Fibroblast of gingiva (primary cell): ENCODE data around the gene SLC6A18.
"Not testable (repeated sequence)": the region's sequence is repeated elsewhere in the genome, so short reads cannot be mapped to it uniquely, and the experiment has no call there.

Experiments
- DNase-seq: peaks from one replicate; pipeline ENCODE4 v3.0.0-alpha.2; 2011; ENCODE audit warnings: low read depth

The SLC6A18 gene

DNA sequence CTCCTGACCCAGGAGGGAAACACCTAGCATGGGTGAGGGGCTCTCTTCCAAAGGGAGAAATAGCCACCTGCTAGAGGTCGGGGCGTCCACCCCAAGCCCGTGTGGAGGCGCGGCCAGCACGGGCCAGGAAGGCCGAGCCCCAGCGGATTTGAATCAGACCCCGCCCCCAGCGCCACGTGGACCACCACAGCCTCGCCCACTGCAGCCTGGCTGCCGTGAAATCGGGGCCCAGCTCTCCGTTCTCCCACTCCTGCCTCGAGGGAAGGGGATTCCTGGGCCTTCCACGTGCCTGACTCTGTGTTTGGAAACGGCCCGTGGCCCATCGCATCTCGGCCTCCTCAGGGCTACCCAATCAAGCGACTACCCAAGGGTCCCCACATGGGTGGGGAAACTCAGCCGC is 31.6 kb downstream of the SLC6A18 start:
- DNase-seq: no peak

DNA sequence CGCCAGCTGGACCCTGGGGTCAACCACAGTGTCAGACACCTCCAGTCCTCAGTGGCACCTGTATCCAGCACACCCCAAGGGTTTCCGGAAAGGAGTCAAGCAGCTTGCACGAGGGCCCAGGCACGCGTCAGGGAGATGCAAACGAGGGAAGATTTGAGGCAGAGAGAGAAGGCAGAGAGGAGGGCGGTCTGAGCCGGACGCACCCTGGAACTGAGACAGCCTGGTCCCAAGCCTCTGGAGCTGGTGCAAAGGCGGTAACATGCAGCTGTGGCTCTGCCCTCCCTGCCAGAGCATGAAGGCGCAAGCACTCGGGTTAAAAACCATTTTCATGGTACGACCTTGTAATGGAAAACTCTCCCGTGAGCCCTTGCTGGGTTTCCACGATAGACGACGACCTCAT is 32.2 kb downstream of the SLC6A18 start:
- DNase-seq: no peak

DNA sequence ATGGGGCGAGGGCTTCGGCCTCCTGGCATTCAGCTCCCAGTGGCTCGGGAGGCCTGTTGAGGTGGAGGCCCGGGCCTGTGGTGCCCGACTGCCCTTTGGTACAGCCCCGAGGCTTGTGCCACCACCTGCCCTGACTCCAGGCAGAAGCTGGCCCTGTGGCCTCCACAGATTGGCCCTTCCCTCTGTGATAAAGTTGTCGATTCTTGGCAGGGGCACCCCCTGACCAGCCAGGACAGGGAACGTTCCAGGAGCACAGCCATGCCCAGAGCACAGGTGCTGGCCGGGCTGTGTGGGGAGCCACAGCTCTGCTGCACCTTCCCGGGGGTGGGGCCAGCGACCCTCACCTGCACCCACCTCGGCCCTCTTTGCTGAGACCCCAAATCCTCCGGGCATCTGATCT is 32.7 kb downstream of the SLC6A18 start:
- no peak for DNase-seq

DNA sequence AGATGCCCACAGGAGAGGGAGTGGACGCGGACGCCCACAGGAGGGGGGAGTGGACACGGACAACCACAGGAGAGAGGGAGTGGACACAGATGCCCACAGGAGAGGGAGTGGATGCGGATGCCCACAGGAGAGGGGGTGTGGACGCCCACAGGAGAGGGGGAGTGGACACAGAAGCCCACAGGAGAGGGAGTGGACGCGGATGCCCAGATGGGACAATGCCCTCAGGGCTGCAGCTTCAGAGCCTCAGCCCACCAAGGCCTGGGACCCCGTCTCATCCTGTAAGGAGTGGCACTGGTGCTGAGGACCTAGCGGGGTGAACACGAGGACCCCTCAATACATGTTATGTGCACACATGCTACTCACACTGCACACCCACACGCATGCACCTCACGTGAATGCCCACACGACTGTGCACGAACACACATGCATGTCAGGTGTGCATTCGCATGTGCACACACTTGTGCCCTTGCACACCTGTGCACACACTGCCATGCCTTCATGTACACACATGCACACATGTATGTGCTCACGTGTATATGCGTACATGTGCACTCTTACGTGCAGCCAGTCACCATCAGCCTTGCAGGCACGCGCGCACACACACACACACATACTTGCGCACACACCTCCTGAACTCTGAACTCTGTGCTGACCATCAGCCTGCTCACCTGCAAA is 34.8 kb downstream of the SLC6A18 start:
- no peak for DNase-seq

DNA sequence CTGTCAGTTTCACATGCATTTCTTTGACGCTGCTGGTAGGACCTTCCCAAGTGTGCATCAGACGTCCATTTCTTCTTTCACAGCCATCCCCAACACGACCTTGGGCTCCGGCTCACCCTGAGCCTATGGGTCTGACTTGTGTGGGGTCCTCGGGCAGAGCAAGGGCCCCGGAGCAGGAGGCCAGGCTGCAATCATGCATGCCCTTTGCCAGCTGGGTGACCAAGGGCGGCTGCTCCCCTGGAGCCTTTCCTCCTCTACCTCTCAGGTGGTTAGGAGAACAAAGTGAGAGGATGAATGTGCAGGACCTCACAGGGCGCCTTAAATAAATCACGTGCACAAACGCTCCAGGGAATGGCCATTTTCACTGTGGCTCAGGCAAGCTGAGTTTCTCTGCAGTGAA is 36.5 kb downstream of the SLC6A18 start:
- DNase-seq: no peak

DNA sequence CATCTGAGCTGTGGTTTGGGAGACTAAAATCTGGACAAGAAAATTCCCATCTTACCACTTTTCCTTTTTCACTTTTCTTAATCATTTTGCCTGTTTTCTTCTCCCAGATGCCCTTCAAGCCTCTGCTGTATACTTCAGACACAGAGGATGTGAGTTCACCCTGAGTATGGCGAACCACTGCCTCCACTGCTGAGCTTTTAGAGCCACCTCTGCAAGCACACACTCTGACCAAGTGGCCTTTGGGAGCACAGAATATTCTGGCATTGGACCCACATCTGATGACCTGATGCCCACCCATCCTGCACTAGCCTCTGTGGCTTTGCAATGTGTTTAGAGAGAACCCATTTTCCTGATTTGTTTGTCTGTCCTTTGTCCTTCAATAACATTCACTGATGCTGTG is 37.2 kb downstream of the SLC6A18 start:
- DNase-seq: no peak

DNA sequence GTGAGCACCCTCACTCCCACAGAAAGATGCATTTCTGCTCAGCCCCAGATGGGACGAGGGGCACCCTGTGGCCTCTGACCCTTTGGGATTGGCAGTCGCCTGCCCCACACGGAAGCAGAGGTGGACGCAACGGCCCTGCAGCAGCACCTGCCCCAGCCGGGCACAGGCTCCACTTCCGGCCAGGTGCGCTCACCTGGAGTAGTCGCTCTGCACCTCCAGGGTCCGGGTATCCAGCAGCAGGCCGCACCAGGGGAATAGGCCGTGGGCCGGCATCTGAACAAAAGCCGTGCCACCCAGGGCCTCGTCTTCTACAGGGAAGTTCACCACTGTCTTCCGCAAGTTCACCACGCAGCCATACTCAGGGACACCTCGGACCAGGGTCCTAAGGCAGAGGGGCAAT is 39.0 kb downstream of the SLC6A18 start:
- DNase-seq: no peak

DNA sequence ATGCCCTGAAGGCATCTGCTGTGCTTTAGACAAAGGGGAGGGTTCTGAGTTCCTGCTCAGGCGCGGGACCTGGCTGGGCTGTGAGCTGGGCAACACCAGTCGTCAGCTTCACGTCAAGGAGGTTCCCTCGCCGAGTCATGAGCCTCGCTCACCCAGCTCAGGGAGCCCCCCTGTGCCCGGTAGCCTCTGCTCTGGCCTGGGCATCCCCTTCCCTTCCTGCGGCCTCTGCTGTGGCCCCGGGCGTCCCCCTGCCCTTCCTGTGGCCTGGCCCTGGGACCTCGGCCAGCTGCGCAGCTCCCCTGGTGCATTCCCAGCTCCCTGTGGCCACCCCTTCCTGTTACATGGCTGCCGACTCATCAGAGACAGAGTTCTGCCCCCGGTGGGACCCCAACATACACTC is 39.8 kb downstream of the SLC6A18 start:
- DNase-seq: no peak

DNA sequence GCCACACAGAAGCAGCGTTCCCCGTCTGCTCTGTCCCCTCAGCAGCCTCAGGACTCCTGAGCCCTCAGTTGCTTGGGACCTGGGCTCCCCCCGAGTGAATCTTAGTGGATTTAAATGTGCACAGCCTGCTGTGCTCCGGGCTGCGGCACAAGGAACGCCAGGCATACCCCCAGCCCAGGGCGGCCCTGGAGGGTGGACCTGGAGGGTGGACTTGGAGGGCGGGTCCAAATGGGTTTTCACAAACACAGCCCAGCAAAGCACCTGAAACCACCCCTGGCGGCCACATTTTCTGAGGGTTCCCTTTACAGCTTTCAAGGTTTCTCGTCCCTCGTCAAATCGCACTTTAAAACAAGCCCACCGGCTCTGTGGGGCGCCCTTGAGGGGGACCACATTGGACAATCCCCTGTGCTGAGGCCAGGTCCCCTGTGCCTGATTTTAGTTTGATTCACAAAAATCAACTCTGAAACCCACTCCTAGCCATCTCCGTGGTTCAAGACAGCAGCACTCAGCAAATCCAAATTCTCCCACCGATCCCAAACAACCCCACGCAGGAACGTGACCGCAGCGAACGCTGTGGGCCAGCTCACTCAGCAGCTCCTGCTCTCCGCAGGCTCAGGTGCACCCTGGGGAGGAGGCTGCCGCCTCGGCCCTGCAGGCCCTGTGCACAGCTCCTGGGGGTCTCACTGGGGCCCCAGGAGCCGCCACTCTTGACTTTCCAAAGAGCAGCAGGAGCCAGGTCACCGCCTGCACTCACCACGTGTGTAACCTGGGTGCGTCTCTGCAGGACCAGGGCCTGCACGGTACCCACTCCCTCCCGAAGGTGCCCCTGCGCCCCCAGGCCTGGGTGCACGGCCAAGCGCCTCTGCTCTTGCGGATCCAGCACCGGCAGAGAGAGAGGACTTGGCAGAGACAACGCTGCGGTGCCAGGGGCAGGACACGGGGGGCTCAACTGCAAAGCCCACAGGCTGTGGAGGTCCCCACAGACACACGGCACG is 40.6 kb downstream of the SLC6A18 start:
- no peak for DNase-seq

DNA sequence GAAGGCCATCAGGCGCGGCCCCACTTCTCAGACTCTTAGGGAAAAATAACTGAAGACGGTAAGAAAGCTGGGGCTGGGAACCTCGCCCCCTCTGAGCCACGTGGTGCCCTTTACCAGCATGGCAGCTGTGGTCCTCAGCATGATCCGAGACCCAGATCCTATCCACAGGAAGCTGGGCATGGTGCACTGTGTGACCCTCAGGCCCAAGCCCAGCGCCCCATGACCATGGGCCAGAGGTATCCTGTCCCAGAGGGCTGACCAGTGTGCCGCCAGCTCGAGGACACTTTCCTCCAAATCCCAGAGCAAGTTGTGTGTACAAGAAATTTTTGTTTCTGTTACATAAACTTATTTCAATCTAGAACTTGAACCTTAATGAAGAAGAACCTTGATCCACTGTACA is 41.6 kb downstream of the SLC6A18 start:
- no peak for DNase-seq

DNA sequence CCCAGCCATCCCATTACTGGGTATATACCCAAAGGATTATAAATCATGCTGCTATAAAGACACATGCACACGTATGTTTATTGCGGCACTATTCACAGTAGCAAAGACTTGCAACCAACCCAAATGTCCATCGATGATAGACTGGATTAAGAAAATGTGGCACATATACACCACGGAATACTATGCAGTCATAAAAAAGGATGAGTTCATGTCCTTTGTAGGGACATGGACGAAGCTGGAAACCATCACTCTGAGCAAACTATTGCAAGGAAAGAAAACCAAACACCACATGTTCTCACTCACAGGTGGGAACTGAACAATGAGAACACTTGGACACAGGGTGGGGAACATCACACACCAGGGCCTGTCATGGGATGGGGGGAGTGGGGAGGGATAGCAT is 42.3 kb downstream of the SLC6A18 start:
- DNase-seq: not testable (repeated sequence)

DNA sequence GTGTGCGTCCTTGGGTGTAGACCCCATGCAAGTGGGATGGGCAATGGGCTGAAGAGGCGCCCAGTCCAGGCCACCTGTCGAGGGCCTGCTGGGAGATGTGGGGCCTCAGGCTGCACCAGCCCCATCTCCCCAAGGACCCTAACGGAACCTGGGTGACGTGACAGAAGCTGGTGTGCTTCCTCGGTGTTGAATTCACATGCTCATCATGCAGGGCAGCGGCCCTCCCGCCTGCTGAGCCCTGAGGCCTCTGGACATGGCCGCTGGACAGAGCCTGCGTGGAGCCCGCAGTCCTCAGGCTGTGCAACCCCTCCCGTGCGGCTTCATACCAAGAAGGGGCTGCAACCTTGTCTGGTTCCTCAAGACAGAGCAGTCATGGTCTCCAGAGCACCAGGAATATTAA is 42.9 kb downstream of the SLC6A18 start:
- no peak for DNase-seq

DNA sequence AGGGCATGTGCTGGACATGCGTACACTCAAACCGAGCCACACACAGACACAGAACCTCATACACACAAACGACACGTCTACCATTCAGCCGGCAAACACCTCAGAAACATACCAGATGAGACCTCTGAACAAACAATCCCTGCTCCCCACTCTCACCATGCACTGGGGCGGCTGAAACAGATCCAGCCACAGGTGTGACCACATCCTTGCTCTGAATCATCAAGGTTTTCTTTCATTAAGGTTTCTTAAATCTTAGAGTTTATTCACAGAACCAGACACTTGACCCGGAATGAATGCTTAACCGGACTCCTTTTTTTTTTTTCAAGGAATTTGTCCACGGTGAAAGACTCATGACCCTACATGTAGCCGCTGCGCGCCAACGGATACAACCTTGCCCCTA is 43.5 kb downstream of the SLC6A18 start:
- no peak for DNase-seq

DNA sequence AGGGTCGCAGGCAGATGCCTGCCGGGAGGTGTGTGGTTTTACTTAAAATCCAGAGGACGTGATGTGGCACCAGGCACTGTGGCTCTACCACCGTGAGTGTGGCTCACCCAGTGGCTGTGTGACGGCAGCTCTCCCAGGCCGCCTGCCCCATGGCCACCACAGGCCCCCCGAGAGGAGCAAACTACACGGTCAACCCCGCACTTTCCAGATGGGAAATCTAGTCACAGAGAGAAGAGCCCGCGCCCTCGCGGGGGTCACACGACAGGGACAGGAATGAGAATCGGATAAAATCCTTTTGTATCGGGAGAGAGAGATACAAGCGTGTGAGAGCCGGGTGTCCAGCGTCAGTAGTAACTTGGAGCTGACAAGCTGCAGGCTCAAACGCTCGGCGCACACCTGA is 45.2 kb downstream of the SLC6A18 start:
- DNase-seq: no peak

DNA sequence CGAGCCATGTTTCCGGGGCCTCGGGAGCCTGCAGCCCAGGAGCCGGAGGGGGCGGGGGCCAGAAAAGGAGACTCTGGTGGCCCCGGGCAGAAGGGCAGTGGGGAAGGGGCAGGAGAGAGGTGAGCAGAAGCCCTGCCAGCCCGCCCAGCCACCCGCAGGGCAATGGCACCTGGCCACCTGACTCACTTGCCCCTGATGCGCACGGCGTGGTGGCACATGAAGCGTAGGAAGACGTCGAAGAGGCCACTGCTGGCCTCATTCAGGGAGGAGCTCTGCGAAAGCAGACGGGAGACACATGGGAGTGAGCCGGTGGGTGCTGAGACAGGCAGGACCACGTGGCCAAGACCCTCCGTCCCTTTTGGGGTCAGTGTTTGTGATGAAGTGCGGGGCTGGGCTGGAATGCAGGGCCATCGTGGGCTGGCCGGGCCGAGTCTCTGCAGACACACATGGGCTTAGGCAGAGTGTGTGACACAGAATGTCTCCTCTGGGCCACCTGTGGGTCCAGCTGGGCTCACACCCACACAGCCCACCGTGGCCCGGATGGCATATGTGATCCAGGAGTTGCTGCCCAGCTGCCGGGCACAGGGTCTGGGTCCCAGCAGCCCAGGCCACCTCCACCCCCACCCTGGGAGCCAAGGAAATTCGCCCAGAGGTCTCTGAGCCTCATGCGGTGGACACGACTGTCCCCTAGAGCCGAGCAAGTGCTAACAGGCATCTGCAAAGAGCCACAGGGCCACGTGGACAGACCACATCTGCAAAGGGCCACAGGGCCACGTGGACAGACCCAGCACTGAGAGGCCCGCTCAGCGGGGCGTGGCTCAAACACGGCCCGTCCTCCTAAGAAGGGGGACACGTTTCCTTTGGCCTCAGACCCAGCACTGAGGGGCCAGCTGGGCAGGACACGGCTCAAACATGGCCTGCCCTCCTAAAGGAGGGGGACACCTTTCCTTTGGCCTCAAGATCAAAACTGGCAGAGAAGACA is 46.0 kb downstream of the SLC6A18 start:
- DNase-seq: no peak

DNA sequence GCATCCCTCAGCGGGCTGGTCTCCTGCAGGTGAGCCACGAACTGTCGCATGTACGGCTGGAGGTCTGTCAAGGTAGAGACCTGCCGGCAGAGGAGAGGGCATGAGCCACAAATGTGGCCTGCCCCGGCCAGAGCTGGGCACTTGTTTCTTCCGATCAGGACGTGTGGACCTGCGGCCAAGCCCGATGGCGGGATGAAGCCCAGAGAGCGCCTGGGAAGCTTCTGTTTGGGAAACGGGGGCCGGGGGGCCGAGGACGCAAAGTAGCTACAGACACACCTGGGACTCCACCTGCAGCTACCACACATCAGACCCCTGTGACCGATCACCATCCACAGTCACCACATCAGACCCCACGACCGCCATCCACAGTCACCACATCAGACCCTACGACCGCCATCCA is 47.0 kb downstream of the SLC6A18 start:
- no peak for DNase-seq

DNA sequence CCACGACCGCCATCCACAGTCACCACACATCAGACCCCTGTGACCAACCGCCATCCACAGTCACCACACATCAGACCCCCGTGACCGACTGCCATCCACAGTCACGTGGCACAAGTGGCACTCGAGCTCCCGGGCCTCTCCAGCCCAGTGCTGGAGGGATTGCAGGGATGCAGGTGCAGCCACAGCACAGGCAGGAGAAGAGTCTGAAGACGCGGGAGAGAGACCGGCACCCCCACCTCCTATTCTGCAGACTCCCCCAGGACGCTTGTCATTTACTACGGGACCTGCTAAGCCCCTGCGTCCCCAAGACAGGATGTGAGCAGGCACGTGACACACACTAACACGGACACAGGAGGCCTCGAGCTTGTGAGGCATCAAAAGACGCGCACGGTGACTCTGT is 48.6 kb downstream of the SLC6A18 start:
- DNase-seq: no peak

DNA sequence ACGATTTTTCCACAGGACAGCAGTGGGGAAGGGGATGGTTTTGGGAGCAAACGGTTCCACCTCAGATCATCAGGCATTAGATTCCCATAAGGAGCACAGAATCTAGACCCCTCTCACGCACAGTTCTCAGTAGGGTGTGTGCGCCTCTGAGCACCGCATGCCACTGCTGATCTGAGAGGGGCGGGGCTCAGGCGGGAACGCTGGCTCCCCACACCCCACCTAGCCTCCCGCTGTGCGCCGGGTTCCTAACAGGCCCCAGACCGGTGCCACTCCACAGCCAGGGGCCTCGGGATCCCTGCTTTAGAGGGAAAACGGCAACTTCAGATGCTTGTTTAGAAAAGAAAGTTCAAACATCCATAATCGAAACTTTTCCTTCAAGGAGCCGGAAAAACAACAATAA is 49.3 kb downstream of the SLC6A18 start:
- DNase-seq: no peak

DNA sequence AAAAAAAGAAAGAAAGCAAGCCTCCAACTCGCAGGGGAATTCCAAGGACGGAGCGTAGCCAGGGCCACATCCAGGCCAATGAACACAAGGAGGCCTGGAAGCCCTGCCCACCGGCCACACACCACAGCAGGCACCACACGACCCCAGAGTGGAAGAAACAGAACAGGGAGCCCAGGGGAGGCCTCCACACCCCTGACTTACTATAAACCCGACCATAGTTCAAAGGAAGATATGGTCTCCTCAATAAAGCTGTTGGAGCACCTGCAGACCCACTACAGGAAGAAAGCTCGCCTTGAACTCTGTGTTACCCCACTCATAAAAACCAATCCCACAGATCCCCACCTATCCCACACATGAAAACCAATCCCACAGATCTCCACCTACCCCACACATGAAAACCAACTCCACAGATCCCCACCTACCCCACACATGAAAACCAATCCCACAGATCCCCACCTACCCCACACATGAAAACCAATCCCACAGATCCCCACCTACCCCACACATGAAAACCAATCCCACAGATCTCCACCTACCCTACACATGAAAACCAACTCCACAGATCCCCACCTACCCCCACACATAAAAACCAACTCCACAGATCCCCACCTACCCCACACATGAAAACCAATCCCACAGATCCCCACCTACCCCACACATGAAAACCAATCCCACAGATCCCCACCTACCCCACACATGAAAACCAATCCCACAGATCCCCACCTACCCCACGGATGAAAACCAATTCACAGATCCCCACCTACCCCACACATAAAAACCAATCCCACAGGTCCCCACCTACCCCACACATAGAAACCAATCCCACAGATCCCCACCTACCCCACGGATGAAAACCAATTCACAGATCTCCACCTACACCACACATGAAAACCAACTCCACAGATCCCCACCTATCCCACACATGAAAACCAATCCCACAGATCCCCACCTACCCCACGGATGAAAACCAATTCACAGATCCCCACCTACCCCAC is 50.5 kb downstream of the SLC6A18 start:
- not testable (repeated sequence) for DNase-seq

DNA sequence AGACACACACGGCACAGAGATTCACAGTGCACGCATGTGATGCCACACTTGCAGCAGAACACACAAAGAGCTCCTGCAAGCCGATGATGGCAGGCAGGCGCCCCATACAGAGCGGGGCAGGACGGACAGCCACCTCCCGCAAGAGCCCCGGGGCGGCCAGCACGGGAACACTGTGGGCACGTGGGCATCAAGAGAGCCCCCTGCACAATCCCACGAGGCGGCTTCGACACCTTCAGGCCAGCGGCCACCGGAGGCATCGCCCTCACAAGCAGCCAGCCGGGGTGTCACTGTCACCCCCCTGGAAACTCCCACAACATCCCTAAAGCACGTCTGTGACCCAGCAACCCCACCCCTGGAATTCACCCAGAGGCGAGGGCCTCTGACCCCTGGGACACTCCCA is 51.7 kb downstream of the SLC6A18 start:
- no peak for DNase-seq

DNA sequence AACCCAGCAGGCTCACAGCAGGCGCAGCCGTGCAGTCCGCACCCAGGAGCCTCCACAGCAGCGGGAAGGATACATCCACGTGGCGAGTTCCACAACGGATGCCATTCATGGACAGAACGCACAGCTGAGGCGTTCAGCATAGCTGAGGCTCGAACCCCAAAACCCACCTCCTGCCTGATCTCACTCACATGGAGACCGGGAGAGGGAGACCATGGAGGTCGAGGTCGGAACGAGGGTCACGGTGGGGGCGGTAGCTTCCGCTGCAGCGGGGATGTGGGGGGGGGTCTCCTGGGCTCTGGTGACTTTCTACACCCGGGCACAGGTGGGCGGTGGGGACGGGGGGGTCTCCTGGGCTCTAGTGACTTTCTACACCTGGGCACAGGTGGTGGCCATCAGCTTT is 52.1 kb downstream of the SLC6A18 start:
- DNase-seq: no peak
